ENCODE data around the gene L2HGDH. TPM values are rescaled to one million over a fixed set of nuclear protein-coding genes. Genes with fewer than 3 reads are reported as not detected.

L2HGDH gene
- total RNA-seq, 1 experiment from 2014 or later, result 24.0 TPM

GRCh38 chr14:50233166-50233950 lies 78.7 kb downstream of the L2HGDH start (continued):
- TF ChIP-seq FOXK1 (CRISPR knock-in tag; IDR thresholded peaks at IDR 0.05), result no peak
- no peak for TF ChIP-seq ZNF263 (CRISPR knock-in tag; IDR thresholded peaks at IDR 0.05; ENCODE audit: low read depth)

DNA sequence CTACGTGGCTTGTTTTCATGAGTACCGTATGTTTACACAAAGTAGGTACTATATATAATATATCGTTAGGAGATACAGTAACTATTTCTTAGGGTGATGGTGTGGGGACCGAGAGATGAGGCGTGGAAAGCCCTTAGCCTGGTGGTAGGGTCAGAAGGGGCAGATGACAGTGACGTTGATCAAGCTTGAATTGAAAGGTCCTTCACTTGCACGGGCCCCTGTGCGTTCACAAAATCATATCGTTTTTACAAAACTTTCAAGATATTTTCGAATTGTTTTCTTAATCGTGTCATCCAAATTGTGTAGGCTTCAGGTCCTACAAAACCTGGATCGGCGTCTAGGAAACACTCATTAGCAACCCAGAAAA lies 79.8 kb downstream of the L2HGDH start:
- peaks cover 8% of the 10 kb centered on the region for H3K36me3 Mint-ChIP-seq
- peaks cover 18% of the 10 kb centered on the region for H3K4me1 Mint-ChIP-seq
- ATAC-seq, result peak; percentile 7
- ChIA-PET CTCF (interaction anchor here (0.5 to 1.2 kb wide), 2 partner anchors 35 to 380 kb away, joined by 3 to 5 read pairs; partner anchors contain the start of gene NEMF), POLR2A (no interaction called here)
- TF ChIP-seq, protein P1, sequence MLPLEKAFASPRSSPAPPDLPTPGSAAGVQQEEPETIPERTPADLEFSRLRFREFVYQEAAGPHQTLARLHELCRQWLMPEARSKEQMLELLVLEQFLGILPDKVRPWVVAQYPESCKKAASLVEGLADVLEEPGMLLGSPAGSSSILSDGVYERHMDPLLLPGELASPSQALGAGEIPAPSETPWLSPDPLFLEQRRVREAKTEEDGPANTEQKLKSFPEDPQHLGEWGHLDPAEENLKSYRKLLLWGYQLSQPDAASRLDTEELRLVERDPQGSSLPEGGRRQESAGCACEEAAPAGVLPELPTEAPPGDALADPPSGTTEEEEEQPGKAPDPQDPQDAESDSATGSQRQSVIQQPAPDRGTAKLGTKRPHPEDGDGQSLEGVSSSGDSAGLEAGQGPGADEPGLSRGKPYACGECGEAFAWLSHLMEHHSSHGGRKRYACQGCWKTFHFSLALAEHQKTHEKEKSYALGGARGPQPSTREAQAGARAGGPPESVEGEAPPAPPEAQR (CRISPR knock-in tag; IDR thresholded peaks at IDR 0.05), result no peak
- TF ChIP-seq AFF4 (CRISPR knock-in tag; IDR thresholded peaks at IDR 0.05; ENCODE audit: borderline replicate concordance) (no peak), ZNF671 (CRISPR knock-in tag; IDR thresholded peaks at IDR 0.05) (no peak), HMGA2 (CRISPR knock-in tag; IDR thresholded peaks at IDR 0.05) (no peak)
- no peak for DNase-seq (ENCODE audit: low spot score)
- H3K27me3 Mint-ChIP-seq (ENCODE audit: low read depth), result no peaks in the 10 kb centered on the region
- H3K4me3 Mint-ChIP-seq, result peak overlapping the region; percentile 79
- H3K27ac Mint-ChIP-seq, result peak overlapping the region; percentile 46
- H3K9me3 Mint-ChIP-seq, result peaks cover 19% of the 10 kb centered on the region

DNA sequence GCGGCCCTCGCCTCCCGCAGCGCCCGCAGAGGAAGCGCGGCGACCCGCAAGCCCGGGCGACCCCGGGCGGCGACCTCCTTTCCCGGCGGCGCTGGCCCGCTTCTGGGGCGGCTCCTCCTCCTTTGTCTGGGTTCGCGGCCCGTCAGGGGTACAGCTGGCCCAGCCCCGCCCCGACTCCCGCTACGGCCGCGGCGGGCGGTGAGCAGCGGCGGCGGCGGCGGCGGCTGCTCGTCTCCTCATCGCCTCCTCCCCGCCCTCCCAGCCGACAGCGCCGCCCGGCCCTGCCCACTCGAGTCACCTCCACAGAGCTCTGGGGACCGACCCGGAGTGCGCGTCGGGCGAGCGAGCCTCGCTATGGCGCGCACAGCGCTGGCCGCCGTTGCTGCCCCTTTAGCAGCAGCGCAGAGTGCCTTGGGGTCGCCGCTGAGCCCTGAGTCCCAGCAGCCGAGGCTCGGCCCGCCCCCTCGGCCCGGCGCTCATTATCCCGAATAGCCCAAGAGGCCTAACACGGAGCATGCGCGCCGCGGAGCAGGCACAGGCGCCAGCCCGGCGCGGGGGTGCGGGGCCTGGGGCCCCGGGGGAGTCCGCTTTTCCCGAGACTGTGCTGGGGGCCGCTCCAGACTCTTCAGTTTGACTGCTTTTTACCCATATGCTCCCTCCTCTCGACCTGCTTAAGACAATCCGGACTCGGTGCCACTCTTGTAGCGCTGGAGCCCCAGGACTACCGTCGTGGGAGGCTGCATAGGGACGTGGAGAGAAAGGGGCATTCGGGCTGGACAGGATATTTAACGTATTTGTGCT lies 80.4 kb downstream of the L2HGDH start, which contains the start of gene SOS2:
SOS2 (minus strand) TSS at position 104 of the 801 bp plus-strand sequence. CDS start 295 bp downstream, outside the sequence.
- Mint-ChIP-seq H3K27ac (peak within 1 kb of the TSS; percentile 46), H3K27me3 (ENCODE audit: low read depth) (no peaks in the 10 kb centered on the region), H3K36me3 (peaks cover 8% of the 10 kb centered on the region), H3K4me3 (peak within 1 kb of the TSS; percentile 79), H3K9me3 (peaks cover 19% of the 10 kb centered on the region), H3K4me1 (peaks cover 20% of the 10 kb centered on the region)
- peak; percentile 95 for ATAC-seq
- CTCF ChIA-PET, result interaction anchor here (0.5 to 1.2 kb wide), 2 partner anchors 34 to 379 kb away, joined by 3 to 5 read pairs; partner anchors contain the start of gene NEMF
- DNase-seq (ENCODE audit: low spot score), result peak; percentile 91
- POLR2A ChIA-PET, result interaction anchor here (0.5 to 0.6 kb wide), 3 partner anchors 31 to 313 kb away, joined by 3 to 4 read pairs (median 3); no protein-coding TSS in a partner anchor
- TF ChIP-seq RORB (CRISPR knock-in tag; IDR thresholded peaks at IDR 0.05) (no peak), HMGA2 (CRISPR knock-in tag; IDR thresholded peaks at IDR 0.05) (no peak), PRRX2 (CRISPR knock-in tag; IDR thresholded peaks at IDR 0.05) (0 out of 2 replicates have a peak, but pooled peaks have one; percentile 76), GABPB1 (CRISPR knock-in tag; IDR thresholded peaks at IDR 0.05) (peak; percentile 67), ZNF671 (CRISPR knock-in tag; IDR thresholded peaks at IDR 0.05) (no peak), TEAD1 (CRISPR knock-in tag; IDR thresholded peaks at IDR 0.05) (peak; percentile 80), CREM (CRISPR knock-in tag; IDR thresholded peaks at IDR 0.05) (no peak), ZNF396 (CRISPR knock-in tag; IDR thresholded peaks at IDR 0.05; ENCODE audit: borderline replicate concordance) (no peak), ELF4 (CRISPR knock-in tag; IDR thresholded peaks at IDR 0.05; ENCODE audit: low read depth) (no peak), CBFB (CRISPR knock-in tag; IDR thresholded peaks at IDR 0.05; ENCODE audit: low read depth) (no peak), ZNF219 (CRISPR knock-in tag; IDR thresholded peaks at IDR 0.05; ENCODE audit: borderline replicate concordance) (no peak), NR3C1 (CRISPR knock-in tag; conservative IDR thresholded peaks at IDR 0.05; ENCODE audit: low read depth) (no peak), NFATC4 (CRISPR knock-in tag; IDR thresholded peaks at IDR 0.05) (no peak)
- TF ChIP-seq, protein P1 (CRISPR knock-in tag; IDR thresholded peaks at IDR 0.05), result no peak
- TF ChIP-seq, protein P2, sequence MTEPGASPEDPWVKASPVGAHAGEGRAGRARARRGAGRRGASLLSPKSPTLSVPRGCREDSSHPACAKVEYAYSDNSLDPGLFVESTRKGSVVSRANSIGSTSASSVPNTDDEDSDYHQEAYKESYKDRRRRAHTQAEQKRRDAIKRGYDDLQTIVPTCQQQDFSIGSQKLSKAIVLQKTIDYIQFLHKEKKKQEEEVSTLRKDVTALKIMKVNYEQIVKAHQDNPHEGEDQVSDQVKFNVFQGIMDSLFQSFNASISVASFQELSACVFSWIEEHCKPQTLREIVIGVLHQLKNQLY (CRISPR knock-in tag; IDR thresholded peaks at IDR 0.05), result no peak
- TF ChIP-seq, protein P3, sequence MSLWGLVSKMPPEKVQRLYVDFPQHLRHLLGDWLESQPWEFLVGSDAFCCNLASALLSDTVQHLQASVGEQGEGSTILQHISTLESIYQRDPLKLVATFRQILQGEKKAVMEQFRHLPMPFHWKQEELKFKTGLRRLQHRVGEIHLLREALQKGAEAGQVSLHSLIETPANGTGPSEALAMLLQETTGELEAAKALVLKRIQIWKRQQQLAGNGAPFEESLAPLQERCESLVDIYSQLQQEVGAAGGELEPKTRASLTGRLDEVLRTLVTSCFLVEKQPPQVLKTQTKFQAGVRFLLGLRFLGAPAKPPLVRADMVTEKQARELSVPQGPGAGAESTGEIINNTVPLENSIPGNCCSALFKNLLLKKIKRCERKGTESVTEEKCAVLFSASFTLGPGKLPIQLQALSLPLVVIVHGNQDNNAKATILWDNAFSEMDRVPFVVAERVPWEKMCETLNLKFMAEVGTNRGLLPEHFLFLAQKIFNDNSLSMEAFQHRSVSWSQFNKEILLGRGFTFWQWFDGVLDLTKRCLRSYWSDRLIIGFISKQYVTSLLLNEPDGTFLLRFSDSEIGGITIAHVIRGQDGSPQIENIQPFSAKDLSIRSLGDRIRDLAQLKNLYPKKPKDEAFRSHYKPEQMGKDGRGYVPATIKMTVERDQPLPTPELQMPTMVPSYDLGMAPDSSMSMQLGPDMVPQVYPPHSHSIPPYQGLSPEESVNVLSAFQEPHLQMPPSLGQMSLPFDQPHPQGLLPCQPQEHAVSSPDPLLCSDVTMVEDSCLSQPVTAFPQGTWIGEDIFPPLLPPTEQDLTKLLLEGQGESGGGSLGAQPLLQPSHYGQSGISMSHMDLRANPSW (CRISPR knock-in tag; conservative IDR thresholded peaks at IDR 0.05; ENCODE audit: low read depth), result no peak; the same call in 1 of the 2 replicates

All from WTC11 (cell line).